ES-I3 (cell line): ENCODE measurements around the gene KLK10.

Experiments used
- H3K36me3 ChIP-seq: 2 replicates; pipeline ENCODE4 v1.6.1; 2013; ENCODE audit warnings: mild to moderate bottlenecking, low read length, control low read depth, moderate library complexity; ENCODE audit not compliant: insufficient read depth
- H3K4me1 ChIP-seq: 2 replicates; pipeline ENCODE4 v1.6.1; 2013; ENCODE audit warnings: mild to moderate bottlenecking, control low read depth, low read length; ENCODE audit not compliant: insufficient read depth
- H3K9ac ChIP-seq: 2 replicates; pipeline ENCODE4 v1.6.1; 2013; ENCODE audit warnings: low read depth, mild to moderate bottlenecking, low read length, moderate library complexity
- H3K9me3 ChIP-seq: 2 replicates; pipeline ENCODE4 v1.6.1; 2013; ENCODE audit warnings: mild to moderate bottlenecking, low read length, moderate library complexity; ENCODE audit not compliant: control insufficient read depth, insufficient read depth

The KLK10 gene

GRCh38 chr19:51034704-51035103, 15.2 kb upstream of the KLK10 start, which contains the start of gene KLK12:
KLK12 (minus strand) TSS chr19:51035002; CDS start chr19:51034621, 381 bp downstream.
- Histone ChIP-seq H3K36me3 (no peaks in the 10 kb centered on the region), H3K4me1 (no peaks in the 10 kb centered on the region), H3K9me3 (no peaks in the 10 kb centered on the region), H3K9ac (no peak within 1 kb of the TSS)

GRCh38 chr19:51031880-51032225, 12.3 kb upstream of the KLK10 start:
- no peaks in the 10 kb centered on the region for H3K9me3 ChIP-seq
- no peaks in the 10 kb centered on the region for H3K36me3 ChIP-seq
- peaks cover 6% of the 10 kb centered on the region for H3K4me1 ChIP-seq
- H3K9ac ChIP-seq = no peak overlapping the region

GRCh38 chr19:51031220-51031879, 11.8 kb upstream of the KLK10 start:
- no peaks in the 10 kb centered on the region for H3K36me3 ChIP-seq
- H3K4me1 ChIP-seq = peaks cover 11% of the 10 kb centered on the region
- H3K9ac ChIP-seq = no peak overlapping the region
- H3K9me3 ChIP-seq = no peaks in the 10 kb centered on the region

- Histone ChIP-seq H3K4me1 (peaks cover 18% of the 10 kb centered on the region), H3K36me3 (no peaks in the 10 kb centered on the region), H3K9me3 (no peaks in the 10 kb centered on the region), H3K9ac (no peak overlapping the region)
Measured at GRCh38 chr19:51030631-51031030, 11.1 kb upstream of the KLK10 start.

- H3K9me3 ChIP-seq = no peaks in the 10 kb centered on the region
- H3K36me3 ChIP-seq = no peaks in the 10 kb centered on the region
- no peak overlapping the region for H3K9ac ChIP-seq
- H3K4me1 ChIP-seq = peaks cover 22% of the 10 kb centered on the region
Measured at GRCh38 chr19:51029718-51030117, 10.2 kb upstream of the KLK10 start.

- Histone ChIP-seq H3K9me3 (no peaks in the 10 kb centered on the region), H3K9ac (no peak overlapping the region), H3K36me3 (no peaks in the 10 kb centered on the region), H3K4me1 (peaks cover 22% of the 10 kb centered on the region)
Measured at GRCh38 chr19:51027873-51028272, 8.4 kb upstream of the KLK10 start.

- no peaks in the 10 kb centered on the region for H3K36me3 ChIP-seq
- H3K9ac ChIP-seq = no peak overlapping the region
- H3K4me1 ChIP-seq = peaks cover 22% of the 10 kb centered on the region
- no peaks in the 10 kb centered on the region for H3K9me3 ChIP-seq
Measured at GRCh38 chr19:51027126-51027806, 7.8 kb upstream of the KLK10 start.

- Histone ChIP-seq H3K9ac (no peak within 1 kb of the TSS; the same call in 1 of the 2 replicates), H3K4me1 (peaks cover 22% of the 10 kb centered on the region), H3K9me3 (no peaks in the 10 kb centered on the region), H3K36me3 (no peaks in the 10 kb centered on the region)
Measured at GRCh38 chr19:51026554-51026831, 7.0 kb upstream of the KLK10 start, which contains the start of gene KLK11. KLK11 (minus strand) TSS chr19:51026616; CDS start chr19:51025631, 985 bp downstream.

- Histone ChIP-seq H3K9me3 (no peaks in the 10 kb centered on the region), H3K4me1 (peaks cover 27% of the 10 kb centered on the region), H3K9ac (no peak overlapping the region), H3K36me3 (no peaks in the 10 kb centered on the region)
Measured at GRCh38 chr19:51025809-51026553, 6.5 kb upstream of the KLK10 start.

- H3K36me3 ChIP-seq = no peaks in the 10 kb centered on the region
- H3K9me3 ChIP-seq = no peaks in the 10 kb centered on the region
- H3K9ac ChIP-seq = no peak overlapping the region
- peaks cover 27% of the 10 kb centered on the region for H3K4me1 ChIP-seq
Measured at GRCh38 chr19:51025401-51025800, 5.9 kb upstream of the KLK10 start.

GRCh38 chr19:51024924-51025323, 5.4 kb upstream of the KLK10 start:
- H3K4me1 ChIP-seq = peaks cover 27% of the 10 kb centered on the region
- H3K36me3 ChIP-seq = no peaks in the 10 kb centered on the region
- H3K9me3 ChIP-seq = no peaks in the 10 kb centered on the region
- no peak overlapping the region for H3K9ac ChIP-seq

- no peaks in the 10 kb centered on the region for H3K9me3 ChIP-seq
- H3K36me3 ChIP-seq = no peaks in the 10 kb centered on the region
Measured at GRCh38 chr19:51023946-51024345, 4.4 kb upstream of the KLK10 start.

GRCh38 chr19:51022526-51022925, 3.0 kb upstream of the KLK10 start:
- Histone ChIP-seq H3K4me1 (peaks cover 27% of the 10 kb centered on the region), H3K9ac (no peak overlapping the region), H3K9me3 (no peaks in the 10 kb centered on the region; the same call in 1 of the 2 replicates), H3K36me3 (no peaks in the 10 kb centered on the region)

More at GRCh38 chr19:51023946-51024345, 4.4 kb upstream of the KLK10 start:
- Histone ChIP-seq H3K9ac (no peak overlapping the region), H3K4me1 (peaks cover 27% of the 10 kb centered on the region)

GRCh38 chr19:51020988-51021651, 1.6 kb upstream of the KLK10 start:
- H3K36me3 ChIP-seq = no peaks in the 10 kb centered on the region
- no peaks in the 10 kb centered on the region; the same call in 1 of the 2 replicates for H3K9me3 ChIP-seq
- peaks cover 14% of the 10 kb centered on the region; the same call in 1 of the 2 replicates for H3K4me1 ChIP-seq
- no peak overlapping the region for H3K9ac ChIP-seq
